GM23338 (cell line): ENCODE data around the gene SAMD13. TPM values are rescaled to one million over a fixed set of nuclear protein-coding genes. Genes with fewer than 3 reads are reported as not detected.

ENCODE experiments used
- ATAC-seq: fragments of 200-7000 bp; cut with Tn5 transposase; 3 replicates; pipeline ENCODE4 v1.9.1; 2020
- DNase-seq: peaks from one replicate; pipeline ENCODE4 v3.0.0-alpha.2; 2015; ENCODE audit warnings: low spot score
- H2AFZ ChIP-seq: fragments of 200-600 bp; sonication (generic); 2 replicates; pipeline ENCODE4 v1.8.0; 2016; ENCODE audit warnings: antibody characterized with exemption, mild to moderate bottlenecking, moderate library complexity
- H3F3A ChIP-seq: fragments of 200-600 bp; sonication (generic); replicated peaks from 2 replicates; pipeline ENCODE4 v1.8.0; 2017; ENCODE audit warnings: antibody characterized with exemption, mixed run types, low read depth
- H3K27ac ChIP-seq: fragments of 200-600 bp; sonication (generic); 2 replicates; pipeline ENCODE4 v1.6.1; 2016; ENCODE audit warnings: low read depth
- H3K27me3 ChIP-seq: fragments of 200-600 bp; sonication (generic); 2 replicates; pipeline ENCODE4 v1.8.0; 2016; ENCODE audit warnings: mild to moderate bottlenecking, mixed run types, moderate library complexity; ENCODE audit not compliant: insufficient read depth
- H3K36me3 ChIP-seq: fragments of 200-600 bp; sonication (generic); 2 replicates; pipeline ENCODE4 v1.8.0; 2016; ENCODE audit warnings: mild to moderate bottlenecking; ENCODE audit not compliant: insufficient read depth
- H3K4me1 ChIP-seq: fragments of 200-600 bp; sonication (generic); 2 replicates; pipeline ENCODE4 v1.8.0; 2016; ENCODE audit warnings: mild to moderate bottlenecking, moderate library complexity; ENCODE audit not compliant: insufficient read depth
- H3K4me2 ChIP-seq: fragments of 200-600 bp; sonication (generic); 2 replicates; pipeline ENCODE4 v1.7.1; 2017; ENCODE audit warnings: mixed run types
- H3K4me3 ChIP-seq: fragments of 200-600 bp; sonication (generic); 2 replicates; pipeline ENCODE4 v1.6.1; 2016; ENCODE audit warnings: mixed run types
- H3K79me2 ChIP-seq: fragments of 200-600 bp; sonication (generic); replicated peaks from 2 replicates; pipeline ENCODE4 v1.8.0; 2017; ENCODE audit warnings: mild to moderate bottlenecking; ENCODE audit not compliant: insufficient read depth
- H3K9me2 ChIP-seq: fragments of 200-600 bp; sonication (generic); 2 replicates; pipeline ENCODE4 v1.8.0; 2017; ENCODE audit not compliant: insufficient read depth
- H4K20me1 ChIP-seq: fragments of 200-600 bp; sonication (generic); replicated peaks from 2 replicates; pipeline ENCODE4 v1.8.0; 2017; ENCODE audit warnings: mild to moderate bottlenecking; ENCODE audit not compliant: insufficient read depth
- H3K27ac Mint-ChIP-seq: 2 replicates; pipeline ENCODE4 v1.8.0; 2020; ENCODE audit warnings: inconsistent platforms, mild to moderate bottlenecking, moderate library complexity, mixed read lengths
- H3K27me3 Mint-ChIP-seq: 3 replicates; pipeline ENCODE4 v1.8.0; 2022; ENCODE audit warnings: low read depth, mild to moderate bottlenecking, moderate library complexity, mixed read lengths, inconsistent platforms; ENCODE audit not compliant: insufficient read depth, poor library complexity
- H3K36me3 Mint-ChIP-seq: 3 replicates; pipeline ENCODE4 v1.8.0; 2021; ENCODE audit warnings: low read depth, mild to moderate bottlenecking, inconsistent platforms, moderate library complexity, mixed read lengths
- H3K4me1 Mint-ChIP-seq: 3 replicates; pipeline ENCODE4 v1.8.0; 2020; ENCODE audit warnings: mild to moderate bottlenecking, inconsistent platforms, mixed read lengths
- H3K4me3 Mint-ChIP-seq: 3 replicates; pipeline ENCODE4 v1.8.0; 2021; ENCODE audit warnings: moderate library complexity, mild to moderate bottlenecking, inconsistent platforms, mixed read lengths
- H3K9me3 Mint-ChIP-seq: 3 replicates; pipeline ENCODE4 v1.8.0; 2020; ENCODE audit warnings: moderate library complexity, mild to moderate bottlenecking, inconsistent platforms, mixed read lengths
- CREB1 ChIP-seq: fragments of 250-450 bp; sonication (Bioruptor Pico); IDR thresholded peaks from 2 replicates; pipeline ENCODE4 v1.5.0; 2020; ENCODE audit warnings: low read depth, mild to moderate bottlenecking, moderate library complexity
- EZH2 ChIP-seq: fragments of 200-600 bp; sonication (generic); IDR thresholded peaks from one replicate; pipeline ENCODE4 v1.8.0; 2017; ENCODE audit warnings: antibody characterized with exemption, mild to moderate bottlenecking, low read depth; ENCODE audit not compliant: unreplicated experiment
- JUNB ChIP-seq: IDR thresholded peaks from one replicate; pipeline ENCODE4 v1.6.1; 2016; ENCODE audit warnings: antibody characterized with exemption; ENCODE audit not compliant: unreplicated experiment
- NANOG ChIP-seq: IDR thresholded peaks from 2 replicates; pipeline ENCODE4 v1.6.1; 2016; ENCODE audit warnings: antibody characterized with exemption, borderline replicate concordance
- POLR2AphosphoS5 ChIP-seq: IDR thresholded peaks from 2 replicates; pipeline ENCODE4 v1.6.1; 2016; ENCODE audit warnings: antibody characterized with exemption, low read depth
- STAT1 ChIP-seq: IDR thresholded peaks from one replicate; pipeline ENCODE4 v1.6.1; 2016; ENCODE audit warnings: antibody characterized with exemption; ENCODE audit not compliant: unreplicated experiment
- ZNF331 ChIP-seq: fragments of 250-450 bp; sonication (Bioruptor Pico); IDR thresholded peaks from 2 replicates; pipeline ENCODE4 v1.5.0; 2020; ENCODE audit warnings: low read depth, mild to moderate bottlenecking, moderate library complexity
- polyA plus RNA-seq: library from polyadenylated mRNA; unstranded; fragments of >200 nt; fragmentation: Nextera tagmentation; extraction: Ambion mirVana; gene quantifications from 2 replicates; pipeline ENCODE4 v1.2.1, GENCODE V29; 2016
- total RNA-seq: library from RNA; depleted of rRNA; stranded (reverse); fragments of >200 nt; shearing (Covaris generic); gene quantifications from 2 replicates; pipeline ENCODE4 v1.2.3, GENCODE V29; 2014
- TF ChIP-seq, protein P1 (sequence below): fragments of 250-450 bp; sonication (Bioruptor Pico); IDR thresholded peaks from 2 replicates; pipeline ENCODE4 v1.5.0; 2020; ENCODE audit warnings: mild to moderate bottlenecking, moderate library complexity

SAMD13 gene
- total and polyA plus RNA-seq, 2 experiments from 2014 or later: 2.5 to 3.6 TPM

DNA sequence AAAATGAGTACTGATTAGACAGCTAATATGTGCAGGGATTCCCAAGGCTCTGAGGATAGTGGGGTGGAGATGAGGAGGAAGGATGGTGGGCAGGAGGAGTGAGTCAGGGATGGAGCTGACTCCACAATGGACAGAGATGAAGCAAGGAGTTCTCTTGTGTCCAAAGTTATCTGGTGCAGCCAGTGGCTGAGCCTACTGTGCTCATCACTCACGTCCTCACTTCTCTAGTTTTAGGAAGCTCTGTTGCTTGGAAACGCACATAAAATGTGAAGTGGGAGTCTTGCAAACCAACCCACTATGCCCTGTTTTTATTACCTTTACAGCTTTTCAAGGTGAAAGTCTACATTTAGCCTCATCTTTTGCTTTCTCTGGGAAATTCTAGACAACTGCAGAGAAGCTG, 36.5 kb upstream of the SAMD13 start:
- Histone ChIP-seq H2AFZ (no peak overlapping the region), H3K27me3 (no peaks in the 10 kb centered on the region), H4K20me1 (no peaks in the 10 kb centered on the region; the same call in 1 of the 2 replicates), H3F3A (no peaks in the 10 kb centered on the region), H3K4me3 (no peak overlapping the region), H3K9me2 (no peaks in the 10 kb centered on the region), H3K4me1 (no peaks in the 10 kb centered on the region), H3K36me3 (no peaks in the 10 kb centered on the region), H3K4me2 (no peak overlapping the region), H3K79me2 (no peaks in the 10 kb centered on the region), H3K27ac (no peak overlapping the region)
- no peaks in the 10 kb centered on the region for H3K9me3 Mint-ChIP-seq
- no peaks in the 10 kb centered on the region for H3K27me3 Mint-ChIP-seq
- no peak overlapping the region for H3K27ac Mint-ChIP-seq
- H3K4me3 Mint-ChIP-seq: no peak overlapping the region
- H3K4me1 Mint-ChIP-seq: no peaks in the 10 kb centered on the region; the same call in 2 of the 3 replicates
- no peak for DNase-seq
- TF ChIP-seq JUNB: no peak
- TF ChIP-seq NANOG: no peak
- TF ChIP-seq, protein P1, sequence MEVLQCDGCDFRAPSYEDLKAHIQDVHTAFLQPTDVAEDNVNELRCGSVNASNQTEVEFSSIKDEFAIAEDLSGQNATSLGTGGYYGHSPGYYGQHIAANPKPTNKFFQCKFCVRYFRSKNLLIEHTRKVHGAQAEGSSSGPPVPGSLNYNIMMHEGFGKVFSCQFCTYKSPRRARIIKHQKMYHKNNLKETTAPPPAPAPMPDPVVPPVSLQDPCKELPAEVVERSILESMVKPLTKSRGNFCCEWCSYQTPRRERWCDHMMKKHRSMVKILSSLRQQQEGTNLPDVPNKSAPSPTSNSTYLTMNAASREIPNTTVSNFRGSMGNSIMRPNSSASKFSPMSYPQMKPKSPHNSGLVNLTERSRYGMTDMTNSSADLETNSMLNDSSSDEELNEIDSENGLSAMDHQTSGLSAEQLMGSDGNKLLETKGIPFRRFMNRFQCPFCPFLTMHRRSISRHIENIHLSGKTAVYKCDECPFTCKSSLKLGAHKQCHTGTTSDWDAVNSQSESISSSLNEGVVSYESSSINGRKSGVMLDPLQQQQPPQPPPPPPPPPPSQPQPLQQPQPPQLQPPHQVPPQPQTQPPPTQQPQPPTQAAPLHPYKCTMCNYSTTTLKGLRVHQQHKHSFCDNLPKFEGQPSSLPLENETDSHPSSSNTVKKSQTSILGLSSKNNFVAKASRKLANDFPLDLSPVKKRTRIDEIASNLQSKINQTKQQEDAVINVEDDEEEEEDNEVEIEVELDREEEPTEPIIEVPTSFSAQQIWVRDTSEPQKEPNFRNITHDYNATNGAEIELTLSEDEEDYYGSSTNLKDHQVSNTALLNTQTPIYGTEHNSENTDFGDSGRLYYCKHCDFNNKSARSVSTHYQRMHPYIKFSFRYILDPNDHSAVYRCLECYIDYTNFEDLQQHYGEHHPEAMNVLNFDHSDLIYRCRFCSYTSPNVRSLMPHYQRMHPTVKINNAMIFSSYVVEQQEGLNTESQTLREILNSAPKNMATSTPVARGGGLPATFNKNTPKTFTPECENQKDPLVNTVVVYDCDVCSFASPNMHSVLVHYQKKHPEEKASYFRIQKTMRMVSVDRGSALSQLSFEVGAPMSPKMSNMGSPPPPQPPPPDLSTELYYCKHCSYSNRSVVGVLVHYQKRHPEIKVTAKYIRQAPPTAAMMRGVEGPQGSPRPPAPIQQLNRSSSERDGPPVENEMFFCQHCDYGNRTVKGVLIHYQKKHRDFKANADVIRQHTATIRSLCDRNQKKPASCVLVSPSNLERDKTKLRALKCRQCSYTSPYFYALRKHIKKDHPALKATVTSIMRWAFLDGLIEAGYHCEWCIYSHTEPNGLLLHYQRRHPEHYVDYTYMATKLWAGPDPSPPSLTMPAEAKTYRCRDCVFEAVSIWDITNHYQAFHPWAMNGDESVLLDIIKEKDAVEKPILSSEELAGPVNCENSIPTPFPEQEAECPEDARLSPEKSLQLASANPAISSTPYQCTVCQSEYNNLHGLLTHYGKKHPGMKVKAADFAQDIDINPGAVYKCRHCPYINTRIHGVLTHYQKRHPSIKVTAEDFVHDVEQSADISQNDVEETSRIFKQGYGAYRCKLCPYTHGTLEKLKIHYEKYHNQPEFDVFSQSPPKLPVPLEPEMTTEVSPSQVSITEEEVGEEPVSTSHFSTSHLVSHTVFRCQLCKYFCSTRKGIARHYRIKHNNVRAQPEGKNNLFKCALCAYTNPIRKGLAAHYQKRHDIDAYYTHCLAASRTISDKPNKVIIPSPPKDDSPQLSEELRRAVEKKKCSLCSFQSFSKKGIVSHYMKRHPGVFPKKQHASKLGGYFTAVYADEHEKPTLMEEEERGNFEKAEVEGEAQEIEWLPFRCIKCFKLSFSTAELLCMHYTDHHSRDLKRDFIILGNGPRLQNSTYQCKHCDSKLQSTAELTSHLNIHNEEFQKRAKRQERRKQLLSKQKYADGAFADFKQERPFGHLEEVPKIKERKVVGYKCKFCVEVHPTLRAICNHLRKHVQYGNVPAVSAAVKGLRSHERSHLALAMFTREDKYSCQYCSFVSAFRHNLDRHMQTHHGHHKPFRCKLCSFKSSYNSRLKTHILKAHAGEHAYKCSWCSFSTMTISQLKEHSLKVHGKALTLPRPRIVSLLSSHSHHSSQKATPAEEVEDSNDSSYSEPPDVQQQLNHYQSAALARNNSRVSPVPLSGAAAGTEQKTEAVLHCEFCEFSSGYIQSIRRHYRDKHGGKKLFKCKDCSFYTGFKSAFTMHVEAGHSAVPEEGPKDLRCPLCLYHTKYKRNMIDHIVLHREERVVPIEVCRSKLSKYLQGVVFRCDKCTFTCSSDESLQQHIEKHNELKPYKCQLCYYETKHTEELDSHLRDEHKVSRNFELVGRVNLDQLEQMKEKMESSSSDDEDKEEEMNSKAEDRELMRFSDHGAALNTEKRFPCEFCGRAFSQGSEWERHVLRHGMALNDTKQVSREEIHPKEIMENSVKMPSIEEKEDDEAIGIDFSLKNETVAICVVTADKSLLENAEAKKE (CRISPR knock-in tag): no peak
- TF ChIP-seq POLR2AphosphoS5: no peak
- ATAC-seq: no peak
- H3K36me3 Mint-ChIP-seq: no peaks in the 10 kb centered on the region

DNA sequence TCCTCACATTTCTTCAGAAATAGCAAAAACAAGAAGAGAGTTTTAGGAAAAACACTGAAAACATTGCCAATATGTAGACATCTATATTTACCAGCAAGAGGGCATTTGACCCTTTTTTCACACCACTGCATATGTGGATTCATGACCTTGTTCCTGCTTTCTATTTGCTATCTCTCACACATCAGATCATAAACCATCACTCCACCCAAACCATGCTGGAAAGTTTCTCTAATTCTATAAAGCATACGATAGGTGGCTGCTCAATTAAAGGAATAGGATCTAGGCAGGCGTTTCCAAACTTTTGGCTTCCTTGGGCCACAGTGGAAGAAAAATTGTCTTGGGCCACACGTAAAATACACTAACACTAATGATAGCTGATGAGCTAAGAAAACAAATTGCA, 35.6 kb upstream of the SAMD13 start:
- no peaks in the 10 kb centered on the region; the same call in 1 of the 2 replicates for H4K20me1 ChIP-seq
- no peak overlapping the region for H3K4me3 ChIP-seq
- peaks cover 1% of the 10 kb centered on the region; the same call in 1 of the 2 replicates for H3K4me1 ChIP-seq
- ATAC-seq (no peak), DNase-seq (no peak)
- H3K27ac ChIP-seq: no peak overlapping the region
- H3K27me3 ChIP-seq: no peaks in the 10 kb centered on the region
- peaks cover 2% of the 10 kb centered on the region for H3K4me1 Mint-ChIP-seq
- no peak overlapping the region for H3K27ac Mint-ChIP-seq
- no peak overlapping the region for H2AFZ ChIP-seq
- no peaks in the 10 kb centered on the region for H3K79me2 ChIP-seq
- H3K36me3 Mint-ChIP-seq: no peaks in the 10 kb centered on the region
- H3F3A ChIP-seq: no peaks in the 10 kb centered on the region
- no peaks in the 10 kb centered on the region for H3K36me3 ChIP-seq
- no peaks in the 10 kb centered on the region for H3K9me3 Mint-ChIP-seq
- H3K27me3 Mint-ChIP-seq: no peaks in the 10 kb centered on the region
- no peak overlapping the region for H3K4me3 Mint-ChIP-seq
- H3K4me2 ChIP-seq: no peak overlapping the region
- H3K9me2 ChIP-seq: no peaks in the 10 kb centered on the region
- TF ChIP-seq STAT1: no peak
- TF ChIP-seq, protein P1 (CRISPR knock-in tag): no peak
- TF ChIP-seq CREB1: no peak
- TF ChIP-seq ZNF331 (CRISPR knock-in tag): no peak
- TF ChIP-seq EZH2: no peak
